HG03103 (cell line): ENCODE measurements around the gene HDAC10.

Source experiments
- ATAC-seq: cut with Tn5 transposase; IDR thresholded peaks from one replicate; pipeline ENCODE4 v1.9.1; 2021; ENCODE audit warnings: low read depth; ENCODE audit not compliant: unreplicated experiment

Gene HDAC10

GRCh38 chr22:50243685-50244419 is 7.2 kb downstream of the HDAC10 start:
- no peak for ATAC-seq

- ATAC-seq = no peak
Observed at GRCh38 chr22:50242406-50242949, 8.6 kb downstream of the HDAC10 start.

GRCh38 chr22:50238755-50239154 is 12.3 kb downstream of the HDAC10 start:
- no peak for ATAC-seq

- no peak for ATAC-seq
Observed at GRCh38 chr22:50236731-50237409, 14.2 kb downstream of the HDAC10 start.

- no peak for ATAC-seq
Observed at GRCh38 chr22:50233223-50233622, 17.8 kb downstream of the HDAC10 start.

GRCh38 chr22:50232481-50233151 is 18.4 kb downstream of the HDAC10 start:
- ATAC-seq = no peak

- no peak for ATAC-seq
Observed at GRCh38 chr22:50229370-50229769, 21.7 kb downstream of the HDAC10 start.

- ATAC-seq = no peak
Observed at GRCh38 chr22:50228366-50228765, 22.7 kb downstream of the HDAC10 start.

GRCh38 chr22:50227579-50228215 is 23.4 kb downstream of the HDAC10 start:
- ATAC-seq = no peak

- ATAC-seq = no peak
Observed at GRCh38 chr22:50226875-50227165, 24.2 kb downstream of the HDAC10 start.

- no peak for ATAC-seq
Observed at GRCh38 chr22:50226063-50226874, 24.8 kb downstream of the HDAC10 start.

GRCh38 chr22:50225200-50225969 is 25.7 kb downstream of the HDAC10 start:
- no peak for ATAC-seq

- no peak for ATAC-seq
Observed at GRCh38 chr22:50224071-50224470, 27.0 kb downstream of the HDAC10 start.

- no peak for ATAC-seq
Observed at GRCh38 chr22:50222508-50222907, 28.6 kb downstream of the HDAC10 start.

GRCh38 chr22:50221410-50222300 is 29.4 kb downstream of the HDAC10 start:
- no peak for ATAC-seq

- ATAC-seq = no peak
Observed at GRCh38 chr22:50220603-50221409, 30.3 kb downstream of the HDAC10 start.

GRCh38 chr22:50219800-50220602 is 31.1 kb downstream of the HDAC10 start:
- ATAC-seq = no peak
